Esophagus squamous epithelium (tissue), 5 donors: ENCODE measurements around the gene TMC4. TPM values are rescaled to one million over a fixed set of nuclear protein-coding genes. Genes with fewer than 3 reads are reported as not detected.

Experiments
- DNase-seq: peaks from one replicate; lab custom pipeline; 2025; lab: John Stamatoyannopoulos, UW
- H3K27ac ChIP-seq, 4 donors: fragments of 200-600 bp; sonication (generic); one replicate each; pipeline ENCODE4 v1.5.1; 2016 to 2019; ENCODE audit warnings: mild to moderate bottlenecking in 1 of 4
- H3K27me3 ChIP-seq, 4 donors: fragments of 200-600 bp; sonication (generic); 1 replicate in 3 of 4; 2 replicates in 1 of 4; pipeline versions ENCODE4 v1.5.1 to v1.6.0; 2017 to 2021; ENCODE audit warnings: antibody characterized with exemption in 1 of 4
- H3K36me3 ChIP-seq, 3 donors: fragments of 200-600 bp; sonication (generic); one replicate each; pipeline ENCODE4 v1.5.1; 2016 to 2019
- H3K4me1 ChIP-seq, 3 donors: fragments of 200-600 bp; sonication (generic); one replicate each; pipeline ENCODE4 v1.5.1; 2017 to 2019
- H3K4me3 ChIP-seq, 4 donors: fragments of 200-600 bp; sonication (generic); 1 replicate in 3 of 4; 2 replicates in 1 of 4; pipeline ENCODE4 v1.5.1; 2016 to 2019; ENCODE audit warnings: mild to moderate bottlenecking in 2 of 4, moderate library complexity in 1 of 4
- H3K9me3 ChIP-seq, 3 donors: fragments of 200-600 bp; sonication (generic); one replicate each; pipeline ENCODE4 v1.5.1; 2016 to 2019
- POLR2A ChIP-seq, 4 donors: fragments of 450-650 bp; IDR thresholded peaks; one replicate each; pipeline ENCODE4 v1.6.1; 2017; ENCODE audit warnings: antibody characterized with exemption in 4 of 4, mild to moderate bottlenecking in 4 of 4, moderate library complexity in 3 of 4
- WGBS, 2 donors: methylation state at CpG; one replicate each; pipeline ENCODE4 v1.1.5; 2018; 5-methylcytosine and 5-hydroxymethylcytosine counted together
- intact Hi-C: fragments of 100-400 bp; cut with DNase I; formaldehyde crosslinking; loops from one replicate; pipeline ENCODE4 v1.15.0; 2022
- total RNA-seq, 4 donors: library from RNA; depleted of rRNA; stranded (reverse); fragments of >200 nt; gene quantifications; one replicate each; pipeline ENCODE4 v1.1.0, GENCODE V29; 2016
- TF ChIP-seq, protein P1 (sequence below), 6 experiments: fragments of 450-650 bp in 4 of 6; fragments of 200-600 bp in 2 of 6; sonication (generic) in 2 of 6; IDR thresholded peaks; one replicate each; pipeline ENCODE4 v1.5.1; 2016 to 2019; ENCODE audit warnings: antibody characterized with exemption in 6 of 6, mild to moderate bottlenecking in 4 of 6, moderate library complexity in 4 of 6
- donor health status: DM: yes; HTN: yes; CAD: no.

Gene TMC4
- total RNA-seq, 4 donors from 2014 or later, result 4.0 to 45.6 (median 17.5) TPM

GRCh38 chr19:54165222-54165621 is 7.7 kb downstream of the TMC4 start:
- Histone ChIP-seq H3K27ac (no peak overlapping the region), H3K36me3 (no peaks in the 10 kb centered on the region), H3K4me3 (no peak overlapping the region), H3K9me3 (no peaks in the 10 kb centered on the region), H3K4me1 (peaks cover 31 to 50% (median 32%) of the 10 kb centered on the region in 3 donors), H3K27me3 (peaks cover 0 to 23% (median 0%) of the 10 kb centered on the region in 4 donors)
- DNase-seq, result no peak
- no peak for TF ChIP-seq POLR2A (IDR thresholded peaks at IDR 0.05)
- TF ChIP-seq, protein P1, sequence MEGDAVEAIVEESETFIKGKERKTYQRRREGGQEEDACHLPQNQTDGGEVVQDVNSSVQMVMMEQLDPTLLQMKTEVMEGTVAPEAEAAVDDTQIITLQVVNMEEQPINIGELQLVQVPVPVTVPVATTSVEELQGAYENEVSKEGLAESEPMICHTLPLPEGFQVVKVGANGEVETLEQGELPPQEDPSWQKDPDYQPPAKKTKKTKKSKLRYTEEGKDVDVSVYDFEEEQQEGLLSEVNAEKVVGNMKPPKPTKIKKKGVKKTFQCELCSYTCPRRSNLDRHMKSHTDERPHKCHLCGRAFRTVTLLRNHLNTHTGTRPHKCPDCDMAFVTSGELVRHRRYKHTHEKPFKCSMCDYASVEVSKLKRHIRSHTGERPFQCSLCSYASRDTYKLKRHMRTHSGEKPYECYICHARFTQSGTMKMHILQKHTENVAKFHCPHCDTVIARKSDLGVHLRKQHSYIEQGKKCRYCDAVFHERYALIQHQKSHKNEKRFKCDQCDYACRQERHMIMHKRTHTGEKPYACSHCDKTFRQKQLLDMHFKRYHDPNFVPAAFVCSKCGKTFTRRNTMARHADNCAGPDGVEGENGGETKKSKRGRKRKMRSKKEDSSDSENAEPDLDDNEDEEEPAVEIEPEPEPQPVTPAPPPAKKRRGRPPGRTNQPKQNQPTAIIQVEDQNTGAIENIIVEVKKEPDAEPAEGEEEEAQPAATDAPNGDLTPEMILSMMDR (IDR thresholded peaks at IDR 0.05), result no peak
- intact Hi-C loops, result loop anchor here (10.0 kb wide), 1 partner anchor 70 kb away; no protein-coding TSS in a partner anchor
- 90 to 93% methylated on average over 15 to 25 of the region's 25 CpGs for WGBS, 2 donors

DNA sequence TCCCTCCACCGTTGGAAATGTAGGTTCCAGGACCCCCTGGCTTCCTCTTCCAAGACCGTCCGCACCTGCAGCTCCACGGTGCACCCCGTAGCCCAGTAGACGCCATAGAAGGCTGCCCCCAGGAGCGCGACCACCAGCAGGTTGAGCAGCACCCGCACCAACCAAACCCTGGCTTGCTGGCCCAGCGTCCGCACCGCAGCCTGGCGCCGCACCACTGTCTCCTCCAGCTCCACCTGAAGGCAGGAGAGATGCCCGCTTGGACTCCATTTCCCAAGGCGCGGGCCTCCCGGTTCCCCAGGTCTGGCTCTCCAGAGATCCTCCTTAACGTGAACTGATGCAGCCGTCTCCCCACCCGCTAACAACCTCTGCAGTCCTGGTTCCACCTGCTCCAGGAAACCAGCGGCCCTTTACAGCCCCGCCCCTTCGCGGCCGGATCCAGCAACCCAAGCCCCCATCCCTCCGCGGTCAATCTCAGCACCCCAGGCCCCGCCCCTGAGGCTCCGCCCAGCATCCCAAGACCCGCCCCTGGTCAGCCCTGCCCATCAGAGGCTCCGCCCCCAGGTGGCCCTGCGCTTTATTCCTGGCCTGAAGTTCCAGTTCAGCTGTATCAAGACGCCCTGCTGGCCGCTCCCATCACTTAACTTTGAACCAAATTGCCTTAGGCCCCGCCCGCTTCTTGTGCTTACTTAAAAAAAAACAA is 8.4 kb downstream of the TMC4 start:
- H3K4me3 ChIP-seq, result peak overlapping the region in 1 of 4 donors; percentile 43
- no peak for DNase-seq
- no peaks in the 10 kb centered on the region for H3K36me3 ChIP-seq
- intact Hi-C loops, result loop anchor here (10.0 kb wide), 1 partner anchor 70 kb away; no protein-coding TSS in a partner anchor
- 18 to 30% methylated on average over 11 to 21 of the region's 37 CpGs for WGBS, 2 donors
- H3K27ac ChIP-seq, result no peak overlapping the region
- H3K9me3 ChIP-seq, result no peaks in the 10 kb centered on the region
- H3K27me3 ChIP-seq, result peaks cover 0 to 23% (median 0%) of the 10 kb centered on the region in 4 donors
- TF ChIP-seq POLR2A (IDR thresholded peaks at IDR 0.05), result peak in 1 of 4 donors; percentile 14
- TF ChIP-seq, protein P1 (IDR thresholded peaks at IDR 0.05), result no peak
- peaks cover 33 to 53% (median 34%) of the 10 kb centered on the region in 3 donors for H3K4me1 ChIP-seq

DNA sequence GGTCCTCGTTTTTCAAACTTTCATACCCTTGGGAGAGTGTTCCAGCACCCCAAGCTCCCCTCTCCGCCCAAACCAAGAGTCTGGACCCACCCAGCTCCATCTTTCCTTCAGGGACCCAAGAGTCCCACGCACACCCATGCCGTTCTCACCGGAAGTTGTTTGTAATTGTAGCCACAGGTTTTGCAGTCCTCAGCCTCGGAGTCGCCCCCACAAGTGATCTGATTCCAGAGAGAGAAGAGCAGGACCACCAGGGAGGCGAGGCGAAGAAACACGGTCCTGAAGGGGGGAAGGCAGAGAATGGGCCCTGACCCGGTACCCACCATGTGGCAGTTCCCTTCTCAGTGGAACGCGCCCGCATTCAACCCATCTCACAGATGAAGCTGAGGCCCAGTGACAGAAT is 10.1 kb downstream of the TMC4 start:
- no peak for DNase-seq
- H3K9me3 ChIP-seq, result no peaks in the 10 kb centered on the region
- peaks cover 0 to 3% (median 2%) of the 10 kb centered on the region in 3 donors for H3K36me3 ChIP-seq
- peak overlapping the region; percentile 3 to 65 (median 62) for H3K27ac ChIP-seq
- H3K4me3 ChIP-seq, result peak overlapping the region in 3 of 4 donors; percentile 48 to 59 (median 50)
- intact Hi-C loops, result loop anchor here (10.0 kb wide), 1 partner anchor 72 kb away; no protein-coding TSS in a partner anchor
- H3K4me1 ChIP-seq, result peaks cover 41 to 58% (median 41%) of the 10 kb centered on the region in 3 donors
- WGBS, 2 donors, result 60 to 72% methylated on average over 6 to 11 of the region's 14 CpGs
- peaks cover 0 to 23% (median 0%) of the 10 kb centered on the region in 4 donors for H3K27me3 ChIP-seq
- TF ChIP-seq POLR2A (IDR thresholded peaks at IDR 0.05), result no peak
- TF ChIP-seq, protein P1 (IDR thresholded peaks at IDR 0.05), result no peak

DNA sequence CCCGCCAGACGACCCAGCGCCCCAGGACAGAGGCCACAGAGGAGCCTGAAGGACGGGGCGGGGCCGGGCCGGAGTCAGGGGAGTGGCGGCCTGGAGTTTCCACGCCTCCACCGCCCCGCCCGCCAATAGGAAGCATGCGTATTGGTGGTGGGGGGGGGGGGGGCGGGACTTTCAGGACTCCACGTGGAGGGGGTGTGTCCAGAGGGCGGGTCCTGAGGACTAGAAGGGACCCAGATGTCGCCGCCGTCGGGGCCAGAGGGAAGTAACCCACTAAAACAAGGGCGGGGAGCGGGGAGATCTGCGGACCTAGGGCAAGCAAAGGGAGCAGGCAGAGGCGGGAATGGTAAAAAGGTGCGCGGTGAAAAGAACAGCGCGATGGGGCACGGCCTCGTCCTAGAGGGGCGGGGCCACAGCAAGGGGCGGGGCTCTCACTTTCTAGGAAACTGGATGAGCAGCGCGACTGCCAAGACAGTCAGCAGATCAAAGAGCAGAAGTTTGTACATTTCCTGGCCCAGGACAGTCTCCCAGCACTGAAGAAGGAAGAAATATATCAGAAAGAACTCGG is 10.6 kb downstream of the TMC4 start:
- intact Hi-C loops, result loop anchor here (10.0 kb wide), 1 partner anchor 72 kb away; no protein-coding TSS in a partner anchor
- peaks cover 0 to 23% (median 0%) of the 10 kb centered on the region in 4 donors for H3K27me3 ChIP-seq
- peaks cover 41 to 63% (median 42%) of the 10 kb centered on the region in 3 donors for H3K4me1 ChIP-seq
- peak overlapping the region; percentile 3 to 65 (median 62) for H3K27ac ChIP-seq
- peak overlapping the region; percentile 13 to 59 (median 49) for H3K4me3 ChIP-seq
- H3K36me3 ChIP-seq, result peaks cover 0 to 9% (median 6%) of the 10 kb centered on the region in 3 donors
- TF ChIP-seq, protein P1 (IDR thresholded peaks at IDR 0.05), result no peak
- no peak for TF ChIP-seq POLR2A (IDR thresholded peaks at IDR 0.05)
- WGBS, 2 donors, result 0 to 1% methylated on average over 5 to 10 of the region's 35 CpGs
- H3K9me3 ChIP-seq, result no peaks in the 10 kb centered on the region
- DNase-seq, result peak; percentile 50
